Measurements from ENCODE around the gene DSCAML1. TPM values are rescaled to one million over a fixed set of nuclear protein-coding genes. Genes with fewer than 3 reads are reported as not detected.

Gene DSCAML1
- total and polyA plus RNA-seq, 9 of the 15 experiments (the other 6 are each of a cell fraction or from before 2014, with no cell fraction given) = not detected

- FAIRE-seq (no peak), DNase-seq (ENCODE audit: extremely low read depth in 1 of 4, low spot score in 3 of 4) (no peak), ATAC-seq (no peak)
- Histone ChIP-seq H3K4me1 (replicated peaks in 1 of 2; ENCODE audit: control insufficient read depth in 2 of 2, insufficient read depth in 2 of 2, low read length in 2 of 2) (no peaks in the 10 kb centered on the region), H3K9me3 (replicated peaks; ENCODE audit: control insufficient read depth, insufficient read depth, low read depth, low read length) (no peaks in the 10 kb centered on the region), H3K9me1 (ENCODE audit: control insufficient read depth, insufficient read depth, low read length) (no peaks in the 10 kb centered on the region), H3K27me3 (ENCODE audit: control insufficient read depth in 2 of 2, insufficient read depth in 2 of 2, low read length in 2 of 2) (peaks cover 15 to 60% of the 10 kb centered on the region in 2 experiments; a peak in 4 of 5 replicates), H3K4me3 (no peak overlapping the region), H3K36me3 (ENCODE audit: control insufficient read depth, insufficient read depth, low read length) (no peaks in the 10 kb centered on the region), H3K27ac (ENCODE audit: extremely low read depth, low read depth, low read length) (no peak overlapping the region), H4K20me1 (replicated peaks; ENCODE audit: control insufficient read depth, insufficient read depth, low read length) (peaks cover 11% of the 10 kb centered on the region), H2AFZ (ENCODE audit: low read depth, low read length) (no peak overlapping the region), H3K4me2 (ENCODE audit: insufficient read depth, low read length) (no peak overlapping the region), H3K9ac (ENCODE audit: insufficient read depth in 1 of 2, low read depth in 2 of 2, low read length in 2 of 2) (no peak overlapping the region), H3K79me2 (ENCODE audit: control insufficient read depth, insufficient read depth, low read length) (no peaks in the 10 kb centered on the region)
- BruUV-seq (replicated peaks) = no TSS peak
- in situ Hi-C loops (cut with MboI) (no loop called here), intact Hi-C loops (cut with micrococcal nuclease) (no loop called here)
- under 1% methylated on average over 22 of the region's 26 CpGs for WGBS (ENCODE audit: insufficient coverage, low coverage, missing lambda C conversion rate)
- TF ChIP-seq MAFF (IDR thresholded peaks at IDR 0.05; ENCODE audit: low read length) = no peak
- no peak for TF ChIP-seq ZKSCAN8 (CRISPR knock-in tag; IDR thresholded peaks at IDR 0.05)
- no peak for TF ChIP-seq HOXB6 (CRISPR knock-in tag; IDR thresholded peaks at IDR 0.05; ENCODE audit: borderline replicate concordance)
- TF ChIP-seq CCAR2 (IDR thresholded peaks at IDR 0.05; ENCODE audit: low read depth, low read length) = no peak
- no peak for TF ChIP-seq SMAD3 (CRISPR knock-in tag; conservative IDR thresholded peaks at IDR 0.05)
- no peak for TF ChIP-seq NFXL1 (CRISPR knock-in tag; IDR thresholded peaks at IDR 0.05)
- CTCF ChIA-PET (ENCODE audit: low intra/inter-chr PET ratio) = no interaction called here
- POLR2A ChIA-PET = no interaction called here
Observed at GRCh38 chr11:117644403-117645155, 152.4 kb downstream of the DSCAML1 start.

Data from K562 (cell line).